Right ventricle myocardium inferior (tissue), 1 donor: Measurements from ENCODE around the gene RPUSD2. TPM values are rescaled to one million over a fixed set of nuclear protein-coding genes. Genes with fewer than 3 reads are reported as not detected.
A peak's percentile ranks its signal among the peaks of the same experiment; 100 is the strongest.

Experiments used
- ATAC-seq: fragments of 200-7000 bp; cut with Tn5 transposase; one replicate; pipeline ENCODE4 v1.9.1; 2020; ENCODE audit warnings: mild to moderate bottlenecking, moderate library complexity
- DNase-seq: peaks from one replicate; pipeline ENCODE4 v3.0.0; 2021; ENCODE audit errors: missing footprints
- intact Hi-C: fragments of 100-400 bp; cut with DNase I; formaldehyde crosslinking; loops from one replicate; pipeline ENCODE4 v1.11.0; 2022
- long read RNA-seq: library from polyadenylated mRNA; unstranded; transcript quantifications from one replicate; pipeline ENCODE4 v2.0.0, GENCODE V29; 2021
- total RNA-seq: library from RNA; stranded (reverse); fragmentation: NEBNext Ultra II Directional; extraction: Animal tissue kit (Norgen Biotek cat#: 25700); gene quantifications from one replicate; pipeline ENCODE4 v1.2.1, GENCODE V29; 2021
- donor health status: DM: no; HTN: yes; CAD: no; lungs with severe emphysema.

The RPUSD2 gene
- total RNA-seq, result 8.3 TPM
- long read RNA-seq, transcript RPUSD2-201 (3 exons, 2,358 nt), result major isoform, 15 of 17 reads
- long read RNA-seq, partial matches to known transcripts, result 0 of 17 reads
- long read RNA-seq, other reads (novel, unspliced or antisense), result 0 of 17 reads

GRCh38 chr15:40569129-40569953 lies at the start of gene RPUSD2:
Gene RPUSD2, plus strand, starts transcription at chr15:40569299. Its CDS starts 39 bp downstream, at chr15:40569338.
- DNase-seq, result peak; percentile 97
- intact Hi-C loops, result loop anchor here (10.0 kb wide), 1 partner anchor 55 kb away; no protein-coding TSS in a partner anchor
- ATAC-seq, result peak; percentile 76

- ATAC-seq (no peak), DNase-seq (no peak)
- intact Hi-C loops, result no loop called here
These were observed 45.5 kb upstream of the RPUSD2 start for GRCh38 chr15:40523611-40524010.

GRCh38 chr15:40525855-40526254 lies 43.2 kb upstream of the RPUSD2 start:
- DNase-seq (no peak), ATAC-seq (no peak)
- intact Hi-C loops, result no loop called here

GRCh38 chr15:40528801-40529200 lies 40.3 kb upstream of the RPUSD2 start:
- ATAC-seq (no peak), DNase-seq (no peak)
- intact Hi-C loops, result no loop called here

GRCh38 chr15:40533763-40534364 lies 35.2 kb upstream of the RPUSD2 start:
- ATAC-seq, result no peak
- no peak for DNase-seq
- intact Hi-C loops, result no loop called here

GRCh38 chr15:40534371-40534770 lies 34.7 kb upstream of the RPUSD2 start:
- DNase-seq, result no peak
- ATAC-seq, result no peak
- intact Hi-C loops, result no loop called here

- no peak for DNase-seq
- no peak for ATAC-seq
- intact Hi-C loops, result no loop called here
These were observed 32.6 kb upstream of the RPUSD2 start for GRCh38 chr15:40536501-40536900.

- intact Hi-C loops, result no loop called here
- no peak for DNase-seq
- ATAC-seq, result no peak
These were observed 30.1 kb upstream of the RPUSD2 start for GRCh38 chr15:40538976-40539375.

- no peak for DNase-seq
- ATAC-seq, result no peak
- intact Hi-C loops, result no loop called here
These were observed 26.0 kb upstream of the RPUSD2 start for GRCh38 chr15:40543082-40543481.

- intact Hi-C loops, result no loop called here
- ATAC-seq (no peak), DNase-seq (no peak)
These were observed 25.3 kb upstream of the RPUSD2 start for GRCh38 chr15:40543631-40544294.

GRCh38 chr15:40545457-40545856 lies 23.6 kb upstream of the RPUSD2 start:
- intact Hi-C loops, result no loop called here
- no peak for DNase-seq
- ATAC-seq, result no peak

- DNase-seq (no peak), ATAC-seq (no peak)
- intact Hi-C loops, result no loop called here
These were observed 20.5 kb upstream of the RPUSD2 start for GRCh38 chr15:40548610-40549009.

- ATAC-seq, result peak; percentile 95
- DNase-seq, result peak; percentile 90
- intact Hi-C loops, result no loop called here
These were observed 19.2 kb upstream of the RPUSD2 start for GRCh38 chr15:40549894-40550293.

GRCh38 chr15:40550341-40551037 lies 18.6 kb upstream of the RPUSD2 start:
- intact Hi-C loops, result no loop called here
- no peak for ATAC-seq
- no peak for DNase-seq

GRCh38 chr15:40554161-40554525 lies 15.0 kb upstream of the RPUSD2 start:
- ATAC-seq (no peak), DNase-seq (no peak)
- intact Hi-C loops, result no loop called here

GRCh38 chr15:40555876-40556275 lies 13.2 kb upstream of the RPUSD2 start:
- intact Hi-C loops, result no loop called here
- no peak for DNase-seq
- ATAC-seq, result no peak

- ATAC-seq, result no peak
- no peak for DNase-seq
- intact Hi-C loops, result no loop called here
These were observed 10.0 kb upstream of the RPUSD2 start for GRCh38 chr15:40558952-40559742.

- DNase-seq, result no peak
- intact Hi-C loops, result loop anchor here (10.0 kb wide), 1 partner anchor 48 kb away; no protein-coding TSS in a partner anchor
- ATAC-seq, result no peak
These were observed 6.4 kb upstream of the RPUSD2 start for GRCh38 chr15:40562691-40563090.
